Gastroesophageal sphincter (tissue), 4 donors: Measurements from ENCODE around the gene OR5AN1. TPM values are rescaled to one million over a fixed set of nuclear protein-coding genes. Genes with fewer than 3 reads are reported as not detected.

Source experiments
- ATAC-seq: fragments of 150-250 bp; one replicate; pipeline ENCODE4 v1.9.1; 2016; ENCODE audit warnings: mild to moderate bottlenecking, moderate library complexity
- H3K27ac ChIP-seq, 4 donors: fragments of 200-600 bp; sonication (generic) in 3 of 4; 1 replicate in 3 of 4; 2 replicates in 1 of 4; pipeline ENCODE4 v1.5.1; 2016 to 2019
- H3K27me3 ChIP-seq: fragments of 200-600 bp; sonication (generic); one replicate; pipeline ENCODE4 v1.5.1; 2019
- H3K36me3 ChIP-seq, 2 donors: fragments of 200-600 bp; sonication (generic); one replicate each; pipeline ENCODE4 v1.5.1; 2019; ENCODE audit warnings: control low read depth in 1 of 2
- H3K4me1 ChIP-seq, 3 donors: fragments of 200-600 bp; sonication (generic); 1 replicate in 2 of 3; 2 replicates in 1 of 3; pipeline ENCODE4 v1.5.1; 2016 to 2019; ENCODE audit warnings: control low read depth in 2 of 3
- H3K4me3 ChIP-seq, 2 donors: fragments of 200-600 bp; sonication (generic); one replicate each; pipeline ENCODE4 v1.5.1; 2019; ENCODE audit warnings: mild to moderate bottlenecking in 1 of 2, moderate library complexity in 1 of 2
- H3K9me3 ChIP-seq, 3 donors: fragments of 200-600 bp; sonication (generic); one replicate each; pipeline ENCODE4 v1.5.1; 2017 to 2019; ENCODE audit warnings: control low read depth in 2 of 3
- EP300 ChIP-seq: sonication (generic); formaldehyde crosslinking; IDR thresholded peaks from one replicate; pipeline ENCODE4 v1.6.1; 2017; ENCODE audit warnings: antibody characterized with exemption, mild to moderate bottlenecking
- POLR2A ChIP-seq, 2 donors: fragments of 450-650 bp; IDR thresholded peaks; one replicate each; pipeline ENCODE4 v1.6.1; 2017; ENCODE audit warnings: antibody characterized with exemption in 2 of 2, mild to moderate bottlenecking in 2 of 2, moderate library complexity in 1 of 2
- POLR2AphosphoS5 ChIP-seq: sonication (generic); formaldehyde crosslinking; IDR thresholded peaks from one replicate; pipeline ENCODE4 v1.6.1; 2017; ENCODE audit warnings: antibody characterized with exemption
- WGBS, 2 donors: methylation state at CpG; one replicate each; pipeline ENCODE4 v1.1.5; 2018; ENCODE audit warnings: low coverage in 1 of 2; 5-methylcytosine and 5-hydroxymethylcytosine counted together
- total RNA-seq, 4 donors: library from RNA; depleted of rRNA; stranded (reverse); fragments of >200 nt; gene quantifications; one replicate each; pipeline ENCODE4 v1.1.0, GENCODE V29; 2016
- TF ChIP-seq, protein P1 (sequence below), 4 experiments: fragments of 200-600 bp in 2 of 4; fragments of 450-650 bp in 2 of 4; sonication (generic) in 1 of 4; IDR thresholded peaks; one replicate each; pipeline ENCODE4 v1.5.1; 2017 to 2019; ENCODE audit warnings: antibody characterized with exemption in 4 of 4, mild to moderate bottlenecking in 2 of 4, moderate library complexity in 2 of 4

Gene OR5AN1
- total RNA-seq, 4 donors from 2014 or later: not detected

DNA sequence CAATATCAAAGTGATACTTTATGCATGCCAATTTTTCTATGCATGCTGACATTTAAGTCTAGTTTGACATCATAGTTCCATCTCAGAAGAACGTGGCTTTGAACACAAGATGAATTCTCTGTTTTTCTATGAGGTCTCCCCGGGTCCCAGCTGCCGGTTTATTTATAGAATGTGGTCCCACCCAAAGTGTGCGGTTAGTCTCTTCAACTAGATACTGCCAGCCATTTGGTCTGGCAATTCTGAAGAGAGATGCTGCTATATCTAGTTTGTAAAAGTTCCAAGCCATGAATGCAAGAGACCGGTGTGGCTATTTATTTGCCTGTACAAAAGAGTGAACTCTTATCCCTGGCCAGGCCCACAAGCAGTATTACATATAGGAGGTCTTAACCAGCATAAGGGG is 58.3 kb downstream of the OR5AN1 start:
- H3K4me3 ChIP-seq: no peak overlapping the region
- H3K4me1 ChIP-seq: no peaks in the 10 kb centered on the region
- H3K27me3 ChIP-seq: peaks cover 8% of the 10 kb centered on the region
- 31 to 64% methylated on average over 3 to 5 of the region's 5 CpGs for WGBS, 2 donors
- no peak overlapping the region for H3K27ac ChIP-seq
- H3K9me3 ChIP-seq: no peaks in the 10 kb centered on the region
- TF ChIP-seq, protein P1, sequence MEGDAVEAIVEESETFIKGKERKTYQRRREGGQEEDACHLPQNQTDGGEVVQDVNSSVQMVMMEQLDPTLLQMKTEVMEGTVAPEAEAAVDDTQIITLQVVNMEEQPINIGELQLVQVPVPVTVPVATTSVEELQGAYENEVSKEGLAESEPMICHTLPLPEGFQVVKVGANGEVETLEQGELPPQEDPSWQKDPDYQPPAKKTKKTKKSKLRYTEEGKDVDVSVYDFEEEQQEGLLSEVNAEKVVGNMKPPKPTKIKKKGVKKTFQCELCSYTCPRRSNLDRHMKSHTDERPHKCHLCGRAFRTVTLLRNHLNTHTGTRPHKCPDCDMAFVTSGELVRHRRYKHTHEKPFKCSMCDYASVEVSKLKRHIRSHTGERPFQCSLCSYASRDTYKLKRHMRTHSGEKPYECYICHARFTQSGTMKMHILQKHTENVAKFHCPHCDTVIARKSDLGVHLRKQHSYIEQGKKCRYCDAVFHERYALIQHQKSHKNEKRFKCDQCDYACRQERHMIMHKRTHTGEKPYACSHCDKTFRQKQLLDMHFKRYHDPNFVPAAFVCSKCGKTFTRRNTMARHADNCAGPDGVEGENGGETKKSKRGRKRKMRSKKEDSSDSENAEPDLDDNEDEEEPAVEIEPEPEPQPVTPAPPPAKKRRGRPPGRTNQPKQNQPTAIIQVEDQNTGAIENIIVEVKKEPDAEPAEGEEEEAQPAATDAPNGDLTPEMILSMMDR (IDR thresholded peaks at IDR 0.05): no peak
- no peak for TF ChIP-seq POLR2AphosphoS5
- TF ChIP-seq POLR2A (IDR thresholded peaks at IDR 0.05): no peak
- TF ChIP-seq EP300: no peak
- ATAC-seq: no peak
- no peaks in the 10 kb centered on the region for H3K36me3 ChIP-seq

DNA sequence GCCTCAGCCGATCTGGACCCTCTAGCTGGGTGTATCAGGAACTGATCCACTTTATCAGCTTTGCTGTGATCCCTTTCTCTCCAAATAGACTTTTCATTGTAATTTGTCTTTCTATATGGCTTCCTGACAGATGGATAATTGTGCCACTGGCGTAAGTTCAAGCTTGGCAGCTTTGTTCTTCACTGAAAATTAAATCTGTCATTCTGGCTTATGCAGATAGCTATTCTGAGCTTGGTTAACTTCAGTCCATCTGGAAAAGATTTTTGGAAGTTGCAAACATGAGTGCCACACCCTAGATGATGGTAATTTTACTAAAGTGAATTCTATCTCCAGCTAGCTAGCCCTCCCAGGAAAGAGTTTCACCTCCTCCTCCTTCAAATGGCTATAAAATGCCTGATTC is 59.5 kb downstream of the OR5AN1 start:
- TF ChIP-seq EP300: no peak
- no peak for TF ChIP-seq POLR2A (IDR thresholded peaks at IDR 0.05)
- TF ChIP-seq POLR2AphosphoS5: no peak
- TF ChIP-seq, protein P1 (IDR thresholded peaks at IDR 0.05): no peak
- no peak overlapping the region for H3K27ac ChIP-seq
- no peak for ATAC-seq
- H3K4me3 ChIP-seq: no peak overlapping the region
- no peaks in the 10 kb centered on the region for H3K36me3 ChIP-seq
- H3K4me1 ChIP-seq: no peaks in the 10 kb centered on the region
- no peaks in the 10 kb centered on the region for H3K9me3 ChIP-seq
- WGBS, 2 donors: 49 to 52% methylated on average over 2 of the region's 2 CpGs
- H3K27me3 ChIP-seq: peaks cover 8% of the 10 kb centered on the region

Other genes with a start within 250 kb of the OR5AN1 start
- gene FAM111A, start 216.0 kb upstream of the OR5AN1 start, total RNA-seq: 10 to 100 TPM; 12.8 to 49.2 (median 22.7) TPM
- 1 to 10 TPM; 2.0 to 6.8 (median 6.2) TPM for gene DTX4, start 186.8 kb upstream of the OR5AN1 start, total RNA-seq
- 10 to 100 TPM in 2 of 4 donors, 1 to 10 TPM in 2; 3.6 to 35.5 (median 11.4) TPM for gene MPEG1, start 146.0 kb upstream of the OR5AN1 start, total RNA-seq
- not detected for gene OR5A2, start 67.5 kb downstream of the OR5AN1 start, total RNA-seq
- gene OR5A1, start 77.6 kb downstream of the OR5AN1 start, total RNA-seq: not detected
- not detected for gene OR4D6, start 98.1 kb downstream of the OR5AN1 start, total RNA-seq
- not detected for gene OR4D10, start 114.4 kb downstream of the OR5AN1 start, total RNA-seq
- gene OR4D11, start 144.7 kb downstream of the OR5AN1 start, total RNA-seq: not detected
- gene OR4D9, start 152.6 kb downstream of the OR5AN1 start, total RNA-seq: not detected